Measurements from ENCODE around the gene KCNG2. TPM values are rescaled to one million over a fixed set of nuclear protein-coding genes. Genes with fewer than 3 reads are reported as not detected.

Gene KCNG2
- total and polyA plus RNA-seq, 2 of the 13 experiments (the other 11 are each of a cell fraction or from before 2014, with no cell fraction given), result not detected

DNA sequence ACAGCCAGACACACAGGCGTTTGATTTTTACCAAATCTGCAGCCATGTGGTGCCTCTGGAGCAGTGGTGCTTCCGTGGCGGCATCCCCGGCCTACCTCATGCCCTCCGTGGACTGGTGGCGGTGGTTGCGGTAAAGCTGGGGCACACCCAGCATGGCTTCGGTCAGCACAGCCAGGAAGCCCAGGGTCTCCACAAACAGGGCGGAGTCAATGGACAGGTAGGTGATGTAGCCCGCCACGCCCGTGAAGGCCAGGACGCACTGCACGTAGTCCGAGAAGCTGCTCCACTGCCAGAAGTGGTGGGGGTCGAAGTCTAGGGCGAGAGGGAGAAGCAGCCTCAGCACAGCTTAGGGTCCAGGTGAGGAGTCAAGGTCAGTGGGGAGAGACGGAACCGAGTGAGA lies 121.4 kb downstream of the KCNG2 start (continued):
- TF ChIP-seq ZBTB40 (IDR thresholded peaks at IDR 0.05) (no peak), ZBTB40 (CRISPR knock-in tag; IDR thresholded peaks at IDR 0.05) (no peak), XBP1 (CRISPR knock-in tag; IDR thresholded peaks at IDR 0.05) (no peak), ZMAT3 (CRISPR knock-in tag; conservative IDR thresholded peaks at IDR 0.05) (no peak)

Data from HepG2 (cell line).